ENCODE results near the gene DPM1. TPM values are rescaled to one million over a fixed set of nuclear protein-coding genes. Genes with fewer than 3 reads are reported as not detected.

DPM1 gene
- total RNA-seq, 1 donor from 2014 or later, result 30.2 TPM

DNA sequence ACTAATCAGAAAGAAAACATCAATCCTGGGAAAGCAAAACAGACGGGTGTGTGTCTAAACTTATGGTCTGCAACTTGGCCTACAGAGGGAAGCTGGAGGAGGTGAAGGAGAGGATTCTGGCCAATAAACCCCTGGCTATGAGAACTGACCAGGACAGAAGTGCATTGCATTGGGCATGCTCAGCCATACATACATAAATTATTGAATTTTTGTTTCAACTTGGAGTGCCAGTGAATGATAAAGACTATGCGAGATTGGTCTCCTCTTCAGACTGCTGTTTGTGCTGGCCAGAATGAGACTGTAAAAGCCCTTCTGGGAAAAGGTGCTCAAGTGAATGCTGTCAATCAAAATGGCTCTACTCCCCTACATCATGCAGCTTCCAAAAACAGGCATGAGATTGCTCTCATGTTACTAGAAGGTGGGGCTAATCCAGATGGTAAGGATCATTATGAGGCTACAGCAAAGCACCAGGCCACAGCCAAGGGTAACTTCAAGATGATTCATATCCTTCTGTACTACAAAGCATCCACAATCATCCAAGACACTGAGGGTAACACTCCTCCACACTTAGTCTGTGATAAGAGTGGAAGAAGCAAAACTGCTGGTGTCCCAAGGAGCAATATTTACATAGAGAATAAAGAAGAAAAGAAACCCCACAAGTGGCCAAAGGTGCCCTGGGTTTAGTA lies 44.5 kb downstream of the DPM1 start:
- Histone ChIP-seq H3K27ac (no peak overlapping the region), H3K4me3 (no peak overlapping the region), H3K36me3 (no peaks in the 10 kb centered on the region), H3K4me1 (peaks cover 55% of the 10 kb centered on the region), H3K9me3 (no peaks in the 10 kb centered on the region), H3K27me3 (no peaks in the 10 kb centered on the region)
- ATAC-seq, result no peak
- no peak for DNase-seq
- TF ChIP-seq, protein P1, sequence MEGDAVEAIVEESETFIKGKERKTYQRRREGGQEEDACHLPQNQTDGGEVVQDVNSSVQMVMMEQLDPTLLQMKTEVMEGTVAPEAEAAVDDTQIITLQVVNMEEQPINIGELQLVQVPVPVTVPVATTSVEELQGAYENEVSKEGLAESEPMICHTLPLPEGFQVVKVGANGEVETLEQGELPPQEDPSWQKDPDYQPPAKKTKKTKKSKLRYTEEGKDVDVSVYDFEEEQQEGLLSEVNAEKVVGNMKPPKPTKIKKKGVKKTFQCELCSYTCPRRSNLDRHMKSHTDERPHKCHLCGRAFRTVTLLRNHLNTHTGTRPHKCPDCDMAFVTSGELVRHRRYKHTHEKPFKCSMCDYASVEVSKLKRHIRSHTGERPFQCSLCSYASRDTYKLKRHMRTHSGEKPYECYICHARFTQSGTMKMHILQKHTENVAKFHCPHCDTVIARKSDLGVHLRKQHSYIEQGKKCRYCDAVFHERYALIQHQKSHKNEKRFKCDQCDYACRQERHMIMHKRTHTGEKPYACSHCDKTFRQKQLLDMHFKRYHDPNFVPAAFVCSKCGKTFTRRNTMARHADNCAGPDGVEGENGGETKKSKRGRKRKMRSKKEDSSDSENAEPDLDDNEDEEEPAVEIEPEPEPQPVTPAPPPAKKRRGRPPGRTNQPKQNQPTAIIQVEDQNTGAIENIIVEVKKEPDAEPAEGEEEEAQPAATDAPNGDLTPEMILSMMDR (IDR thresholded peaks at IDR 0.05), result no peak
- intact Hi-C loops (cut with DNase I), result no loop called here

DNA sequence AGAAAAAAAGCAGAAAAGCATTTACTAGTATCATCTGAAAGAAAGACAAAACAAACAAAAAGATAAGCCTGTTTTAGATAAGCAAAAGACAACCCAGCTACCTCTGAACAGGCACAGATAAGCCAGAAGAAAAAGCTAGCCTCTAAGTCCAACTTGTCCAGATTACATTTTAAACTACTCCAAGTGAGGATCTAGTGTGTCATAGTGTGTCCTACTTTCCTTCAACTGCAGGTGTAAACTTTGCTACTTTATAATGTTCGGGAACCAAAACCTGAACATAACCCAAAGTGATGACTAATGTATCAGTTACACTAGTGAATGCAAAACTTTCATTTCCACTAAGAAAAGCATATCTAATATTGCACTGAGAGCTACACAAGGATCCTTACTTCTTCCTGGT lies 46.6 kb downstream of the DPM1 start:
- TF ChIP-seq, protein P1 (IDR thresholded peaks at IDR 0.05), result no peak
- H3K36me3 ChIP-seq, result no peaks in the 10 kb centered on the region
- H3K9me3 ChIP-seq, result no peaks in the 10 kb centered on the region
- DNase-seq (no peak), ATAC-seq (no peak)
- H3K4me1 ChIP-seq, result peaks cover 35% of the 10 kb centered on the region
- intact Hi-C loops (cut with DNase I), result no loop called here
- no peak overlapping the region for H3K4me3 ChIP-seq
- H3K27ac ChIP-seq, result no peak overlapping the region
- H3K27me3 ChIP-seq, result no peaks in the 10 kb centered on the region

DNA sequence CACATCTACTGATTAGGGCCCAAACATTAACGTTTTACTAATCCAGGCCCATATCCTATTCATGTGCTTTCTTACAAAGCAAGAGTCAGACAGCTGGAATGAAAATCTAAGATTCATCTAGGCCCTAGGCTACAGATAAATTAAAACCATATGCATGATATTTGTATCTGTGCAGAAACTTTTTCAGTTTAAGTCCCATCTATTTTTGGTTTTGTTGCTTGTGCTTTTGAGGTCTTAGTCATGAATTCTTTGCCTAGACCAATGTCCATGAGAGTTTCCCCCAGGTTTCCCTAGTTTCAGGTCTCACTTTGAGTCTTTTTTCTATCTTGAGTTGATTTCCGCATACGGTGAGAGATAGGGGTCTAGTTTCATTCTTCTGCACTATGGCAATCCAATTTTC lies 47.3 kb downstream of the DPM1 start:
- TF ChIP-seq, protein P1 (IDR thresholded peaks at IDR 0.05), result no peak

DNA sequence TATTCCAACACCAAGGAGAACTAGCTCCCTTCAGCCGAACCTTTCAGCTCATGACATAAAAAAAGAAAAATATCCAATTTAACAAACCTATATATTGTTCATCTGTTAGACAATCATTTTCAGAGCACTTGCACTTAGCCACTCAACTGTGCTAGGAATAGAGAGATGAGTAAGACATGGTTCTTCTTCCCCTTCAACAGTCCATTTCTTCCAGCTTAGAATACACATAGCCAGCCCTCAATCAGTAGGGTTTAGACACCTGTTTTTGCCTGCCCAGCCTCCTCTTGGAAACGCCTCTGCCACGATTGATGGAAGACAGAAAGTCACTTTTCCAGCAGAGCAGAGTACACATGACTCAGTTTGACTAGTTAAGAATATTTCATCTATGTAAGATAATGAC lies 48.9 kb downstream of the DPM1 start:
- H3K4me3 ChIP-seq, result no peak overlapping the region
- ATAC-seq, result no peak
- no peaks in the 10 kb centered on the region for H3K9me3 ChIP-seq
- no peaks in the 10 kb centered on the region for H3K36me3 ChIP-seq
- intact Hi-C loops (cut with DNase I), result no loop called here
- H3K4me1 ChIP-seq, result peaks cover 16% of the 10 kb centered on the region
- TF ChIP-seq, protein P1 (IDR thresholded peaks at IDR 0.05), result no peak
- no peak for DNase-seq
- H3K27me3 ChIP-seq, result no peaks in the 10 kb centered on the region
- H3K27ac ChIP-seq, result no peak overlapping the region

More for the DNA sequence above, 47.3 kb downstream of the DPM1 start:
- Histone ChIP-seq H3K9me3 (no peaks in the 10 kb centered on the region), H3K36me3 (no peaks in the 10 kb centered on the region), H3K27me3 (no peaks in the 10 kb centered on the region), H3K4me3 (no peak overlapping the region), H3K27ac (no peak overlapping the region), H3K4me1 (peaks cover 29% of the 10 kb centered on the region)
- intact Hi-C loops (cut with DNase I), result no loop called here
- ATAC-seq (no peak), DNase-seq (no peak)

DNA sequence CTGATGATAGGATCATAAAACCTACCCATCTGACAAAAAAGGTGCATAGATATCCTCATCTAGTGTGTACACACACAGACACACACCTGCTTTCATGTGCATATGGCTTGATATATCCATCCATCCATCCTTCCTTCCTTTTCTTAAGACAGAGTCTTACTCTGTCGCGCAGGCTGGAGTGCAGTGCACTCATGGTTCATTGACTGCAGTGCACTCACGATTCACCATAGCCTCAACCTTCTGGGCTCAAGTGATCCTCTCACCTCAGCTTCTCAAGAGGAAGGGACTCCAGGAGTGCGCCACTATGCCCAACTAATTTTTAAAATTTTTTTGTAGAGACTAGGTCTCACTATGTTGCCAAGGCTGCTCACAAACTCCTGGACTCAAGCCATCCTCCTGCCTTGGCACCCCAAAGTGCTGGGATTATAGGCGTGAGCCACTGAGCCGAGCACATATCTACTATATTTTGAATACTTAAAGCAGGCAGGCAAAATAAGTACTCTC lies 54.2 kb downstream of the DPM1 start:
- peaks cover 15% of the 10 kb centered on the region for H3K4me1 ChIP-seq
- no peaks in the 10 kb centered on the region for H3K27me3 ChIP-seq
- intact Hi-C loops (cut with DNase I), result no loop called here
- TF ChIP-seq, protein P1 (IDR thresholded peaks at IDR 0.05), result no peak
- H3K27ac ChIP-seq, result no peak overlapping the region
- no peaks in the 10 kb centered on the region for H3K9me3 ChIP-seq
- ATAC-seq, result peak; percentile 62
- H3K36me3 ChIP-seq, result peaks cover 37% of the 10 kb centered on the region
- H3K4me3 ChIP-seq, result no peak overlapping the region
- DNase-seq, result no peak

All from upper lobe of right lung (tissue), 1 donor.